Hepatocyte (in vitro differentiated cells): ENCODE measurements around the gene JUND. TPM values are rescaled to one million over a fixed set of nuclear protein-coding genes. Genes with fewer than 3 reads are reported as not detected.

Experiments
- DNase-seq: peaks from one replicate; pipeline ENCODE4 v3.0.0-alpha.2; 2016; ENCODE audit warnings: low spot score
- H2AFZ ChIP-seq: fragments of 200-600 bp; sonication (generic); 2 replicates; pipeline ENCODE4 v1.6.0; 2016; ENCODE audit warnings: antibody characterized with exemption, mild to moderate bottlenecking
- H3K27ac ChIP-seq: fragments of 200-600 bp; sonication (generic); 2 replicates; pipeline ENCODE4 v1.5.1; 2016; ENCODE audit warnings: mild to moderate bottlenecking
- H3K27me3 ChIP-seq: fragments of 200-600 bp; sonication (generic); 2 replicates; pipeline ENCODE4 v1.6.1; 2016
- H3K36me3 ChIP-seq: fragments of 200-600 bp; sonication (generic); replicated peaks from 2 replicates; pipeline ENCODE4 v1.5.1; 2016; ENCODE audit warnings: low read depth; ENCODE audit not compliant: insufficient read depth
- H3K4me1 ChIP-seq: fragments of 200-600 bp; sonication (generic); 2 replicates; pipeline ENCODE4 v1.5.1; 2016; ENCODE audit warnings: mild to moderate bottlenecking, moderate library complexity; ENCODE audit not compliant: insufficient read depth
- H3K4me2 ChIP-seq: fragments of 200-600 bp; sonication (generic); 2 replicates; pipeline ENCODE4 v1.6.0; 2016
- H3K4me3 ChIP-seq: fragments of 200-600 bp; sonication (generic); 2 replicates; pipeline ENCODE4 v1.5.1; 2016; ENCODE audit warnings: mild to moderate bottlenecking
- H3K79me2 ChIP-seq: fragments of 200-600 bp; sonication (generic); 2 replicates; pipeline ENCODE4 v1.6.0; 2017; ENCODE audit warnings: mild to moderate bottlenecking
- H3K9me2 ChIP-seq: fragments of 200-600 bp; sonication (generic); replicated peaks from 2 replicates; pipeline ENCODE4 v1.6.0; 2017; ENCODE audit warnings: mild to moderate bottlenecking; ENCODE audit not compliant: insufficient read depth
- H3K9me3 ChIP-seq: fragments of 200-600 bp; sonication (generic); 2 replicates; pipeline ENCODE4 v1.5.1; 2016; ENCODE audit warnings: low read depth, mild to moderate bottlenecking
- H4K20me1 ChIP-seq: fragments of 200-600 bp; sonication (generic); 2 replicates; pipeline ENCODE4 v1.6.0; 2016; ENCODE audit warnings: mild to moderate bottlenecking; ENCODE audit not compliant: insufficient read depth, poor library complexity, severe bottlenecking
- EZH2 ChIP-seq: fragments of 200-600 bp; sonication (generic); IDR thresholded peaks from 2 replicates; pipeline ENCODE4 v1.6.1; 2016; ENCODE audit warnings: antibody characterized with exemption, mild to moderate bottlenecking, borderline replicate concordance
- EZH2phosphoT487 ChIP-seq: fragments of 200-600 bp; sonication (generic); IDR thresholded peaks from one replicate; pipeline ENCODE4 v1.6.1; 2018; ENCODE audit warnings: antibody characterized with exemption, mild to moderate bottlenecking, low read depth, moderate library complexity; ENCODE audit not compliant: unreplicated experiment, severe bottlenecking
- WGBS: methylation state at CpG from one replicate; pipeline ENCODE4 v1.1.6; 2016; ENCODE audit warnings: low lambda C conversion rate; ENCODE audit errors: missing lambda C conversion rate; 5-methylcytosine and 5-hydroxymethylcytosine counted together
- polyA plus RNA-seq: library from polyadenylated mRNA; unstranded; fragments of >200 nt; fragmentation: Nextera tagmentation; extraction: Ambion mirVana; gene quantifications from 2 replicates; pipeline ENCODE4 v1.2.1, GENCODE V29; 2016
- total RNA-seq: library from RNA; depleted of rRNA; stranded (reverse); fragments of >200 nt; gene quantifications from 2 replicates; pipeline ENCODE4 v1.2.3, GENCODE V29; 2014
- TF ChIP-seq, protein P1 (sequence below): fragments of 200-600 bp; sonication (generic); IDR thresholded peaks from 2 replicates; pipeline ENCODE4 v1.5.1; 2016; ENCODE audit warnings: antibody characterized with exemption, mild to moderate bottlenecking; ENCODE audit not compliant: poor library complexity

JUND gene
- total and polyA plus RNA-seq, 2 experiments from 2014 or later = 307 to 698 TPM

DNA sequence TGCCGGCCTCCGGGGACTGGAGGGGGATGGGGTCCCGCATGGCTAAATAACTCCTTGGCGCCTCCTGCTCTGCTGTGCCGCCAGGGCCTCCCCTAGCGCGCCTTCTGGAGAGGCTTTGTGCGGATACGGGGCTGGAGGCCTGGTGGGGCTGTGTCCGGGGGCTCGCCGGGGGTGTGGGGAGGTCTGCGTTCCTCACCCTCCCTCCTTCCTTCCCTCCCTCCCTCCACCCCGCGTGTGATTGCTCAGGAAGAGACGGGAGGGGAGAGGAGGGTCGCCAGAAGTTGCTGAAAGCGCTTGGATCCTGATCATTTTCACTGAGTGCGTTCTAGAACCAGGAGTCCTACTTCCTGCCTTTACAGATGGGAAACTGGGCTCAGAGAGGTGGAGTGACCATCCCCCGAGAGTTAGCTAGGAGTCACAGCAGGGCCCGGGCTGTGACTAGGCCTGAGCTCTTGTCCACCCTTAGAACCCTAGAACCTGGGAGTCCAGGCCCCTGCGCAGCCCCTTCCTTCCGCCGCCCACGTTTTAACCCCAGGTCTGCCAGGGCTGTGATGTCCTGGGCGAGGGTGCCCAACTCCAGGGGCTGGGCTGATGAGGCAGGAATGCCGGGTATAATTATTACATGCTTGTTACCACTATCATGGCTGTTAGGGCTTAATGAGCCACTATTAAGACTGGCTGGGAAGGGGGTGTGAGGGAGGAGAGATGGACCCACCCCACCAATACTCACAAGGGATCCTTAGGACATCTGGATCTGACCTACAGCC is 782 bp upstream of the JUND start:
- H3K9me2 ChIP-seq = no peaks in the 10 kb centered on the region
- H2AFZ ChIP-seq = no peak overlapping the region
- peaks cover 27% of the 10 kb centered on the region for H3K4me1 ChIP-seq
- no peak for DNase-seq
- no peaks in the 10 kb centered on the region for H3K36me3 ChIP-seq
- H3K9me3 ChIP-seq = no peaks in the 10 kb centered on the region
- H3K27me3 ChIP-seq = no peaks in the 10 kb centered on the region
- peaks cover 38% of the 10 kb centered on the region for H3K79me2 ChIP-seq
- H3K27ac ChIP-seq = peak overlapping the region; percentile 100
- no peak overlapping the region for H3K4me3 ChIP-seq
- H3K4me2 ChIP-seq = peak overlapping the region; percentile 82
- H4K20me1 ChIP-seq = peaks cover 30% of the 10 kb centered on the region
- TF ChIP-seq, protein P1, sequence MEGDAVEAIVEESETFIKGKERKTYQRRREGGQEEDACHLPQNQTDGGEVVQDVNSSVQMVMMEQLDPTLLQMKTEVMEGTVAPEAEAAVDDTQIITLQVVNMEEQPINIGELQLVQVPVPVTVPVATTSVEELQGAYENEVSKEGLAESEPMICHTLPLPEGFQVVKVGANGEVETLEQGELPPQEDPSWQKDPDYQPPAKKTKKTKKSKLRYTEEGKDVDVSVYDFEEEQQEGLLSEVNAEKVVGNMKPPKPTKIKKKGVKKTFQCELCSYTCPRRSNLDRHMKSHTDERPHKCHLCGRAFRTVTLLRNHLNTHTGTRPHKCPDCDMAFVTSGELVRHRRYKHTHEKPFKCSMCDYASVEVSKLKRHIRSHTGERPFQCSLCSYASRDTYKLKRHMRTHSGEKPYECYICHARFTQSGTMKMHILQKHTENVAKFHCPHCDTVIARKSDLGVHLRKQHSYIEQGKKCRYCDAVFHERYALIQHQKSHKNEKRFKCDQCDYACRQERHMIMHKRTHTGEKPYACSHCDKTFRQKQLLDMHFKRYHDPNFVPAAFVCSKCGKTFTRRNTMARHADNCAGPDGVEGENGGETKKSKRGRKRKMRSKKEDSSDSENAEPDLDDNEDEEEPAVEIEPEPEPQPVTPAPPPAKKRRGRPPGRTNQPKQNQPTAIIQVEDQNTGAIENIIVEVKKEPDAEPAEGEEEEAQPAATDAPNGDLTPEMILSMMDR = peak; percentile 12
- TF ChIP-seq EZH2phosphoT487 = no peak
- WGBS = 14% methylated on average over 11 of the region's 27 CpGs

DNA sequence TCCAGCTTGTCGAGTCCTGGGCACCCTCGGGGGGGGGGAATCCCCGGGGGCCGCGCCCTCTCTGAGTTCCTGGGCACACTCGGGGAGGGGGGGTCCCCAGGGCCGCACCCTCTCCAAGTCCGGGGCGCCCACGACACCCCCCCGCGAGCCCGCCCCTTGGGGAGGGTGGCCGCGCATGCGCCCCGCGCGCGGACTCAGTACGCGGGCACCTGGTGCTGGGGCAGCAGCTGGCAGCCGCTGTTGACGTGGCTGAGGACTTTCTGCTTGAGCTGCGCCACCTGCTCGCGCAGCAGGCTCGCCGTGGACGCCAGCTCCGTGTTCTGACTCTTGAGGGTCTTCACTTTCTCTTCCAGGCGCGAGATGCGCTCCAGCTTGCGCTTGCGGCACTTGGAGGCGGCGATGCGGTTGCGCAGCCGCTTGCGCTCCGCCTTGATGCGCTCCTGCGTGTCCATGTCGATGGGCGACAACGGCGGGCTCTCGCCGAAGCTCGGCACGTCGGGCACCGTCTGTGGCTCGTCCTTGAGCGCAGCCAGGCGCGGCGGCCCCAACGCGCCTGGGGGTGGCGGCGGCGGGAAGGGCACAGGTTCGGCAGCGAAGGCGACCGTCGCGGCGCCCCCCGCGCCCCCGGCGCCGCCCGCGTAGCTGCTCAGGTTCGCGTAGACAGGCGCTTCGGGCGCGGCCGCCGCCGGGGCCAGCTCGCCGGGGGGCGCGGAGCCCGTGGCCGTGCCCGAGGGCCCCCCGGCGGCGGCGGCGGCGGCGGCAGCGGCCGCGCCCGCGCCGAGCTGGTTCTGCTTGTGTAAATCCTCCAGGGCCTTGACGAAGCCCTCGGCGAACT is 958 bp downstream of the JUND start:
- no peaks in the 10 kb centered on the region for H3K27me3 ChIP-seq
- peak overlapping the region; percentile 97 for H3K4me3 ChIP-seq
- H3K27ac ChIP-seq = peak overlapping the region; percentile 100
- H3K4me1 ChIP-seq = peaks cover 35% of the 10 kb centered on the region
- no peak overlapping the region for H2AFZ ChIP-seq
- peak overlapping the region; percentile 85 for H3K4me2 ChIP-seq
- peak; percentile 82 for DNase-seq
- H3K9me3 ChIP-seq = no peaks in the 10 kb centered on the region
- H3K36me3 ChIP-seq = no peaks in the 10 kb centered on the region
- H3K79me2 ChIP-seq = peaks cover 54% of the 10 kb centered on the region
- TF ChIP-seq, protein P1 = no peak
- no peak for TF ChIP-seq EZH2phosphoT487
- WGBS = 2% methylated on average over 48 of the region's 111 CpGs
- no peaks in the 10 kb centered on the region for H3K9me2 ChIP-seq
- H4K20me1 ChIP-seq = peaks cover 46% of the 10 kb centered on the region

DNA sequence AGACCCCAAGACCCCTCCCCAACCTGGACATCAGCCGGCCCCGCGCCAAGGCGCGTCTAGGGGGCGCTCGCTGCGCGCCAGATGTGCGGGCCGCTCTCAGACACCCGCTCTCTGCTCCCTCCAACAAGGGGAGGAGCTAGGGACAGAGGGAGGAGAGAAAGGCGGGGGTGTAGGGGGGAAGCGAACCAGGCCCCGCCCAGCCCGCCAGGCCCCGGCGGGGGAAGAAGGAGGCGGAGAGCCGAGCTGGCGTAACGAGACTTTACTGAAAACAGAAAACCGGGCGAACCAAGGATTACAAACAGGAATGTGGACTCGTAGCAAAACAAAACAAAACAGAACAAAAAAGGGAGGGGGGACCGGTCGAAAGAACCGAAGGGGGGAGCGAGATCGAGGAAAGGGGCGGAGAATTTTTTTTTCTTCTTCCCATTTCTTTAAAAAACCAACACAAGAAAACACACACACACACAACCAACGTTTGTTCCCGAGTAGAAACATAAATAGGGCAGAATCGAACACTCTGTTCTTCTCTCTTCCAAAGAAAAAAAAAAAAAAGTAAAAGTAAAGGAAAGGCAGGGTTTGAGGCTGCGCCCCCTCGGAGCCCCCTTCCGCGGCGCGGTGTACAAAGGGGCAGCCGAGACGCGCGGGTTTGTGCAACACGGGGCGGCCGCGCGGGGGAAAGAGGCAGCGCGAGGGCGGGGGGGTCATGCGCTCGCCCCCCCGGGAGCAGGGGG is 1.7 kb downstream of the JUND start:
- WGBS = 1% methylated on average over 36 of the region's 55 CpGs
- Histone ChIP-seq H3K27me3 (no peaks in the 10 kb centered on the region), H2AFZ (no peak overlapping the region), H3K9me3 (no peaks in the 10 kb centered on the region), H3K4me1 (peaks cover 38% of the 10 kb centered on the region), H3K27ac (peak overlapping the region; percentile 100), H3K9me2 (no peaks in the 10 kb centered on the region), H3K4me2 (peak overlapping the region; percentile 85), H3K36me3 (no peaks in the 10 kb centered on the region), H4K20me1 (peaks cover 52% of the 10 kb centered on the region), H3K79me2 (peaks cover 57% of the 10 kb centered on the region), H3K4me3 (peak overlapping the region; percentile 97)
- TF ChIP-seq EZH2phosphoT487 = no peak
- no peak for TF ChIP-seq EZH2
- TF ChIP-seq, protein P1 = peak; percentile 90
- peak; percentile 96 for DNase-seq
